H9 (cell line): Measurements from ENCODE around the gene NRG3. TPM values are rescaled to one million over a fixed set of nuclear protein-coding genes. Genes with fewer than 3 reads are reported as not detected.

ENCODE experiments used
- DNase-seq: peaks from one replicate; pipeline ENCODE4 v3.0.0-alpha.2; 2017
- H2AFZ ChIP-seq: one replicate; pipeline ENCODE4 v1.6.1; 2013; ENCODE audit warnings: mild to moderate bottlenecking, low read length, control low read depth, moderate library complexity
- H2AK5ac ChIP-seq: 2 replicates; pipeline ENCODE4 v1.6.1; 2013; ENCODE audit warnings: low read length, control low read depth, mixed read lengths; ENCODE audit not compliant: insufficient read length
- H2BK120ac ChIP-seq: one replicate; pipeline ENCODE4 v1.6.1; 2013; ENCODE audit warnings: low read depth, mild to moderate bottlenecking, low read length, control low read depth, inconsistent platforms; ENCODE audit not compliant: poor library complexity, severe bottlenecking
- H2BK12ac ChIP-seq: 2 replicates; pipeline ENCODE4 v1.6.1; 2013; ENCODE audit warnings: low read length, control low read depth, mixed read lengths, low read depth; ENCODE audit not compliant: insufficient read length
- H2BK15ac ChIP-seq: 2 replicates; pipeline ENCODE4 v1.6.1; 2013; ENCODE audit warnings: low read depth, low read length, control low read depth
- H2BK20ac ChIP-seq: one replicate; pipeline ENCODE4 v1.6.1; 2013; ENCODE audit warnings: low read depth, mild to moderate bottlenecking, low read length, control low read depth, inconsistent platforms; ENCODE audit not compliant: poor library complexity, severe bottlenecking
- H2BK5ac ChIP-seq: 2 replicates; pipeline ENCODE4 v1.6.1; 2013; ENCODE audit warnings: low read length, control low read depth, mixed read lengths; ENCODE audit not compliant: insufficient read length
- H3K14ac ChIP-seq: 2 replicates; pipeline ENCODE4 v1.6.1; 2013; ENCODE audit warnings: low read length, control low read depth; ENCODE audit not compliant: insufficient read depth
- H3K18ac ChIP-seq: 2 replicates; pipeline ENCODE4 v1.6.1; 2013; ENCODE audit warnings: low read depth, mild to moderate bottlenecking, mixed read lengths, low read length, control low read depth; ENCODE audit not compliant: insufficient read length
- H3K23ac ChIP-seq: 2 replicates; pipeline ENCODE4 v1.6.1; 2013; ENCODE audit warnings: low read length, control low read depth, mixed read lengths, low read depth; ENCODE audit not compliant: insufficient read length
- H3K23me2 ChIP-seq: 2 replicates; pipeline ENCODE4 v1.6.1; 2013; ENCODE audit warnings: low read depth, mild to moderate bottlenecking, mixed read lengths, low read length, control low read depth; ENCODE audit not compliant: insufficient read length, poor library complexity, severe bottlenecking
- H3K27ac ChIP-seq: 2 replicates; pipeline ENCODE4 v1.5.1; 2013; ENCODE audit warnings: low read length, control low read depth, mixed read lengths, low read depth; ENCODE audit not compliant: insufficient read length
- H3K27me3 ChIP-seq: 2 replicates; pipeline ENCODE4 v1.6.1; 2013; ENCODE audit warnings: low read length, control low read depth, inconsistent platforms; ENCODE audit not compliant: insufficient read depth
- H3K4ac ChIP-seq: 2 replicates; pipeline ENCODE4 v1.6.1; 2013; ENCODE audit warnings: low read depth, mild to moderate bottlenecking, control low read depth, inconsistent platforms, low read length, moderate library complexity
- H3K4me1 ChIP-seq: 2 replicates; pipeline ENCODE4 v1.6.1; 2013; ENCODE audit warnings: low read length, control low read depth, inconsistent platforms; ENCODE audit not compliant: insufficient read depth
- H3K4me2 ChIP-seq: 2 replicates; pipeline ENCODE4 v1.6.1; 2013; ENCODE audit warnings: low read length, control low read depth, mixed read lengths; ENCODE audit not compliant: insufficient read length, insufficient read depth
- H3K56ac ChIP-seq: 2 replicates; pipeline ENCODE4 v1.6.1; 2013; ENCODE audit warnings: low read depth, mild to moderate bottlenecking, mixed read lengths, low read length, control low read depth; ENCODE audit not compliant: insufficient read length
- H3K79me1 ChIP-seq: 2 replicates; pipeline ENCODE4 v1.6.1; 2013; ENCODE audit warnings: low read depth, mild to moderate bottlenecking, moderate library complexity, low read length, control low read depth, inconsistent platforms; ENCODE audit not compliant: insufficient read depth, poor library complexity, severe bottlenecking
- H3K79me2 ChIP-seq: 2 replicates; pipeline ENCODE4 v1.6.1; 2013; ENCODE audit warnings: low read length, control low read depth, inconsistent platforms; ENCODE audit not compliant: insufficient read depth
- H3K9ac ChIP-seq: 2 replicates; pipeline ENCODE4 v1.6.1; 2013; ENCODE audit warnings: low read length, control low read depth, mixed read lengths; ENCODE audit not compliant: insufficient read length; ENCODE audit errors: extremely low read depth
- H3K9me3 ChIP-seq: one replicate; pipeline ENCODE4 v1.6.1; 2013; ENCODE audit warnings: low read depth, low read length, inconsistent platforms; ENCODE audit not compliant: control insufficient read depth
- H3T11ph ChIP-seq: one replicate; pipeline ENCODE4 v1.6.1; 2013; ENCODE audit warnings: mild to moderate bottlenecking, low read length, control low read depth, inconsistent platforms
- H4K20me1 ChIP-seq: one replicate; pipeline ENCODE4 v1.6.1; 2013; ENCODE audit not compliant: control insufficient read depth, insufficient read length, insufficient read depth
- H4K5ac ChIP-seq: 2 replicates; pipeline ENCODE4 v1.6.1; 2013; ENCODE audit warnings: low read depth, mild to moderate bottlenecking, mixed read lengths, low read length, control low read depth; ENCODE audit not compliant: insufficient read length
- H4K8ac ChIP-seq: replicated peaks from 2 replicates; pipeline ENCODE4 v1.6.1; 2013; ENCODE audit warnings: low read length, control low read depth, mixed read lengths, low read depth; ENCODE audit not compliant: insufficient read length
- H4K91ac ChIP-seq: 2 replicates; pipeline ENCODE4 v1.6.1; 2013; ENCODE audit warnings: low read depth, mild to moderate bottlenecking, moderate library complexity, mixed read lengths, low read length, control low read depth; ENCODE audit not compliant: insufficient read length
- H3K27ac Mint-ChIP-seq, 3 experiments: 2 replicates in 2 of 3; 3 replicates in 1 of 3; pipeline ENCODE4 v1.8.0; 2020 to 2021; ENCODE audit warnings: mixed read lengths in 3 of 3, mild to moderate bottlenecking in 1 of 3, moderate library complexity in 1 of 3
- H3K27me3 Mint-ChIP-seq: 2 replicates; pipeline ENCODE4 v1.8.0; 2021; ENCODE audit warnings: low read depth, mild to moderate bottlenecking, moderate library complexity, mixed read lengths
- H3K36me3 Mint-ChIP-seq, 3 experiments: 2 replicates in 2 of 3; 3 replicates in 1 of 3; pipeline ENCODE4 v1.8.0; 2020 to 2021; ENCODE audit warnings: low read depth in 3 of 3, mixed read lengths in 3 of 3; ENCODE audit not compliant: insufficient read depth in 1 of 3
- H3K4me1 Mint-ChIP-seq, 2 experiments: 2 replicates each; pipeline ENCODE4 v1.8.0; 2020; ENCODE audit warnings: mixed read lengths in 2 of 2
- H3K4me3 Mint-ChIP-seq, 2 experiments: 2 replicates in 1 of 2; 3 replicates in 1 of 2; pipeline ENCODE4 v1.8.0; 2020 to 2021; ENCODE audit warnings: mild to moderate bottlenecking in 2 of 2, mixed read lengths in 2 of 2, moderate library complexity in 1 of 2
- H3K9me3 Mint-ChIP-seq, 2 experiments: 2 replicates in 1 of 2; 3 replicates in 1 of 2; pipeline ENCODE4 v1.8.0; 2020; ENCODE audit warnings: mild to moderate bottlenecking in 2 of 2, mixed read lengths in 2 of 2, moderate library complexity in 1 of 2
- WGBS: extraction: QIAGEN DNeasy Blood & Tissue Kit; methylation state at CpG from one replicate; pipeline ENCODE4 v1.1.7; 2013; ENCODE audit warnings: missing lambda C conversion rate, low lambda C conversion rate, mixed read lengths; ENCODE audit not compliant: insufficient read length; ENCODE audit errors: extremely low coverage; 5-methylcytosine and 5-hydroxymethylcytosine counted together
- total RNA-seq: library from RNA; stranded (reverse); gene quantifications from 2 replicates; pipeline ENCODE4 v1.2.1, GENCODE V29; 2021
- TF ChIP-seq, protein P1 (sequence below): fragments of 200-600 bp; sonication (generic); conservative IDR thresholded peaks from 3 replicates; pipeline ENCODE4 v1.8.0; 2021; ENCODE audit warnings: antibody characterized with exemption, mild to moderate bottlenecking

NRG3 gene
- total RNA-seq, 1 experiment from 2014 or later: 1.6 TPM

DNA sequence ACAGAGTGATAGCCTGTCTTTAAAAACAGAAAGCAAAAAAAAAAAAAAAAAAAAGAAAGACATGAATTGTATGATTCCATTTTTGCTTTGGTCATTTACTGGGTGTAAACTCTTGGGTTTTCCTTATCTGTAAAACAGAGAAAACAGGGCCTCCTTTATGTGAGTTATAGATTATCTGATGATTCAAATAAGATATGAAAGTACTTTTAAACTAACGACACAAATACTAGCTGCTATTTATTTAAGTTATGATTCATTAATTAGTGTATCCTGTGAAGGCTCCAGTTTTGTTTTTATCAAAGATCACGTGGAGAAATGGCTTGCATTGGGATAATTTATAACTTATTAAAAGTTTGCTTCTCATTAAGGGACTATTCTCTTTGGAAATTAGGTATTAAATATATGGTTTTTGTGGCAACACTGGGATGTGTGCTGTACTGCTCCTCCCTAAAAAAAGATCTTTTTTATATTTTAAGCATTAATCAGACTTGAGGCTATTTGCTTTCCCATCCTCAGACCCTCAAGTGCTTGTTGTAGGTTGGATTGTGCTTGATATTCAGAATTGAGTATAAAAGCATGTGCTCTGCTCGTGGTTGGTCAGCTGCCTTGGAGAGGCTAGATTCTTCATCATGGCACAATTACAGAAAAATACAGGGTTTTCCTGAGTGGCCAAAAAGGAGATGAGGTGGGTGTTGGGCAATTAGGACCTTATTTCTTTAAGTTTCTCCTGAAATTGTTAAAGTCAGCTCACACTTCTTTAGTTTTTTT lies 39.9 kb downstream of the NRG3 start:
- Histone ChIP-seq H3K4me2 (no peak overlapping the region), H3K27ac (no peak overlapping the region), H4K20me1 (no peaks in the 10 kb centered on the region), H3K9me3 (no peaks in the 10 kb centered on the region), H3K79me1 (no peaks in the 10 kb centered on the region), H2BK120ac (no peak overlapping the region), H4K5ac (no peak overlapping the region), H2BK15ac (no peak overlapping the region), H2BK12ac (no peak overlapping the region), H3K79me2 (no peaks in the 10 kb centered on the region), H3K14ac (no peak overlapping the region; the same call in 1 of the 2 replicates), H4K8ac (no peak overlapping the region), H2AK5ac (no peak overlapping the region), H3K56ac (no peak overlapping the region), H3K9ac (no peak overlapping the region), H3K23ac (no peak overlapping the region), H3T11ph (no peak overlapping the region), H2AFZ (no peak overlapping the region), H2BK20ac (no peak overlapping the region), H4K91ac (no peak overlapping the region), H2BK5ac (no peak overlapping the region), H3K4me1 (peaks cover 2% of the 10 kb centered on the region; the same call in 1 of the 2 replicates), H3K27me3 (no peaks in the 10 kb centered on the region), H3K4ac (no peak overlapping the region), H3K18ac (no peak overlapping the region), H3K23me2 (no peaks in the 10 kb centered on the region)
- 0 out of 7 replicates have a peak overlapping the region, but pooled peaks of 1 of the 3 experiments have one; percentile 37 for H3K27ac Mint-ChIP-seq
- peaks cover 0 to 2% (median 0%) of the 10 kb centered on the region in 3 experiments; a peak in 1 of 7 replicates for H3K36me3 Mint-ChIP-seq
- TF ChIP-seq, protein P1, sequence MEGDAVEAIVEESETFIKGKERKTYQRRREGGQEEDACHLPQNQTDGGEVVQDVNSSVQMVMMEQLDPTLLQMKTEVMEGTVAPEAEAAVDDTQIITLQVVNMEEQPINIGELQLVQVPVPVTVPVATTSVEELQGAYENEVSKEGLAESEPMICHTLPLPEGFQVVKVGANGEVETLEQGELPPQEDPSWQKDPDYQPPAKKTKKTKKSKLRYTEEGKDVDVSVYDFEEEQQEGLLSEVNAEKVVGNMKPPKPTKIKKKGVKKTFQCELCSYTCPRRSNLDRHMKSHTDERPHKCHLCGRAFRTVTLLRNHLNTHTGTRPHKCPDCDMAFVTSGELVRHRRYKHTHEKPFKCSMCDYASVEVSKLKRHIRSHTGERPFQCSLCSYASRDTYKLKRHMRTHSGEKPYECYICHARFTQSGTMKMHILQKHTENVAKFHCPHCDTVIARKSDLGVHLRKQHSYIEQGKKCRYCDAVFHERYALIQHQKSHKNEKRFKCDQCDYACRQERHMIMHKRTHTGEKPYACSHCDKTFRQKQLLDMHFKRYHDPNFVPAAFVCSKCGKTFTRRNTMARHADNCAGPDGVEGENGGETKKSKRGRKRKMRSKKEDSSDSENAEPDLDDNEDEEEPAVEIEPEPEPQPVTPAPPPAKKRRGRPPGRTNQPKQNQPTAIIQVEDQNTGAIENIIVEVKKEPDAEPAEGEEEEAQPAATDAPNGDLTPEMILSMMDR: no peak
- no peak for DNase-seq
- H3K9me3 Mint-ChIP-seq: no peaks in the 10 kb centered on the region
- H3K27me3 Mint-ChIP-seq: no peaks in the 10 kb centered on the region
- no peak overlapping the region for H3K4me3 Mint-ChIP-seq
- WGBS: no CpG with 5 or more reads among the region's 3 CpGs
- peaks cover 17 to 32% of the 10 kb centered on the region in 2 experiments for H3K4me1 Mint-ChIP-seq
